Astrocyte (in vitro differentiated cells and primary cell): ENCODE results near the gene TRIM73. TPM values are rescaled to one million over a fixed set of nuclear protein-coding genes. Genes with fewer than 3 reads are reported as not detected.
"Not testable (repeated sequence)": the region's sequence is repeated elsewhere in the genome, so short reads cannot be mapped to it uniquely, and the experiment has no call there.

Source experiments
- DNase-seq: peaks from one replicate; pipeline ENCODE4 v3.0.0-alpha.2; 2010; ENCODE audit warnings: low read depth
- FAIRE-seq: peaks from 2 replicates; lab custom pipeline; 2011; peaks lifted over from hg19 to GRCh38; lab: Jason Lieb, UNC
- H2AFZ ChIP-seq: 2 replicates; pipeline ENCODE4 v1.6.0; 2012; ENCODE audit warnings: low read depth, low read length, inconsistent platforms
- H3K27ac ChIP-seq: 2 replicates; pipeline ENCODE4 v1.5.1; 2011; ENCODE audit warnings: low read depth, low read length, inconsistent platforms
- H3K27me3 ChIP-seq: 2 replicates; pipeline ENCODE4 v1.6.0; 2011; ENCODE audit warnings: low read length, inconsistent platforms; ENCODE audit not compliant: insufficient read depth
- H3K36me3 ChIP-seq: 2 replicates; pipeline ENCODE4 v1.5.1; 2011; ENCODE audit warnings: low read length, inconsistent platforms; ENCODE audit not compliant: insufficient read depth
- H3K4me1 ChIP-seq: 2 replicates; pipeline ENCODE4 v1.5.1; 2011; ENCODE audit warnings: low read length, inconsistent platforms; ENCODE audit not compliant: insufficient read depth
- H3K4me2 ChIP-seq: 2 replicates; pipeline ENCODE4 v1.6.0; 2012; ENCODE audit warnings: low read length, inconsistent platforms
- H3K4me3 ChIP-seq: 2 replicates; pipeline ENCODE4 v1.5.1; 2011; ENCODE audit warnings: low read depth, mild to moderate bottlenecking, low read length, inconsistent platforms; ENCODE audit not compliant: insufficient read depth
- H3K79me2 ChIP-seq: 2 replicates; pipeline ENCODE4 v1.6.0; 2012; ENCODE audit warnings: mild to moderate bottlenecking, low read length, inconsistent platforms; ENCODE audit not compliant: insufficient read depth
- H3K9ac ChIP-seq: 2 replicates; pipeline ENCODE4 v1.6.0; 2012; ENCODE audit warnings: mild to moderate bottlenecking, low read length, inconsistent platforms
- H3K9me3 ChIP-seq: 2 replicates; pipeline ENCODE4 v1.5.1; 2012; ENCODE audit warnings: low read depth, mild to moderate bottlenecking, low read length, inconsistent platforms; ENCODE audit not compliant: insufficient read depth
- H4K20me1 ChIP-seq: 2 replicates; pipeline ENCODE4 v1.6.0; 2012; ENCODE audit warnings: low read length, inconsistent platforms; ENCODE audit not compliant: insufficient read depth
- H3K27ac Mint-ChIP-seq: one replicate; pipeline ENCODE4 v1.8.0; 2021; ENCODE audit warnings: mild to moderate bottlenecking, mixed read lengths; ENCODE audit not compliant: unreplicated experiment
- H3K27me3 Mint-ChIP-seq: one replicate; pipeline ENCODE4 v1.8.0; 2021; ENCODE audit warnings: low read depth, mixed read lengths; ENCODE audit not compliant: unreplicated experiment
- H3K36me3 Mint-ChIP-seq: one replicate; pipeline ENCODE4 v1.8.0; 2021; ENCODE audit warnings: low read depth, mixed read lengths; ENCODE audit not compliant: unreplicated experiment
- H3K4me1 Mint-ChIP-seq: one replicate; pipeline ENCODE4 v1.8.0; 2021; ENCODE audit warnings: low read depth, mixed read lengths; ENCODE audit not compliant: unreplicated experiment
- H3K4me3 Mint-ChIP-seq: one replicate; pipeline ENCODE4 v1.8.0; 2021; ENCODE audit warnings: mild to moderate bottlenecking, moderate library complexity, mixed read lengths; ENCODE audit not compliant: unreplicated experiment
- H3K9me3 Mint-ChIP-seq: one replicate; pipeline ENCODE4 v1.8.0; 2021; ENCODE audit warnings: mild to moderate bottlenecking, mixed read lengths; ENCODE audit not compliant: unreplicated experiment
- total RNA-seq: library from RNA; stranded (reverse); gene quantifications from 2 replicates; pipeline ENCODE4 v1.2.1, GENCODE V29; 2021

The TRIM73 gene
- total RNA-seq, 1 donor from 2014 or later = 6.9 TPM

GRCh38 chr7:75419210-75419609 is 23.8 kb downstream of the TRIM73 start:
- H3K27ac ChIP-seq, H3K27me3 ChIP-seq, H3K79me2 ChIP-seq, H3K4me1 Mint-ChIP-seq, H3K36me3 ChIP-seq, H3K27ac Mint-ChIP-seq, H3K9me3 ChIP-seq, H3K27me3 Mint-ChIP-seq, H4K20me1 ChIP-seq, FAIRE-seq, H3K4me3 ChIP-seq, H3K4me2 ChIP-seq, H3K9me3 Mint-ChIP-seq, DNase-seq, H3K36me3 Mint-ChIP-seq, H2AFZ ChIP-seq, H3K4me1 ChIP-seq, H3K4me3 Mint-ChIP-seq, H3K9ac ChIP-seq: not testable (repeated sequence)

GRCh38 chr7:75419693-75420092 is 24.3 kb downstream of the TRIM73 start:
- not testable (repeated sequence) for H3K36me3 ChIP-seq, H3K4me1 Mint-ChIP-seq, H3K9me3 Mint-ChIP-seq, H3K9me3 ChIP-seq, H3K79me2 ChIP-seq, H3K36me3 Mint-ChIP-seq, H3K4me3 ChIP-seq, H3K27me3 Mint-ChIP-seq, H3K4me1 ChIP-seq, H3K4me3 Mint-ChIP-seq, H3K4me2 ChIP-seq, H3K27ac Mint-ChIP-seq, H2AFZ ChIP-seq, H3K27ac ChIP-seq, DNase-seq, FAIRE-seq, H3K9ac ChIP-seq, H3K27me3 ChIP-seq, H4K20me1 ChIP-seq

- not testable (repeated sequence) for H2AFZ ChIP-seq, H3K27ac Mint-ChIP-seq, H3K4me2 ChIP-seq, H3K9ac ChIP-seq, H3K27me3 ChIP-seq, H3K27me3 Mint-ChIP-seq, FAIRE-seq, H3K9me3 ChIP-seq, H3K36me3 ChIP-seq, H3K4me1 ChIP-seq, H3K4me3 ChIP-seq, H4K20me1 ChIP-seq, H3K9me3 Mint-ChIP-seq, DNase-seq, H3K4me3 Mint-ChIP-seq, H3K27ac ChIP-seq, H3K36me3 Mint-ChIP-seq, H3K4me1 Mint-ChIP-seq, H3K79me2 ChIP-seq
Observed at GRCh38 chr7:75420152-75420551, 24.7 kb downstream of the TRIM73 start.

- not testable (repeated sequence) for FAIRE-seq, H3K36me3 ChIP-seq, DNase-seq
Observed at GRCh38 chr7:75421798-75422710, 26.6 kb downstream of the TRIM73 start.

GRCh38 chr7:75423481-75423880 is 28.1 kb downstream of the TRIM73 start:
- not testable (repeated sequence) for H3K4me3 ChIP-seq, H3K27ac Mint-ChIP-seq, H4K20me1 ChIP-seq, H3K4me3 Mint-ChIP-seq, H3K9me3 Mint-ChIP-seq, FAIRE-seq, H3K36me3 ChIP-seq, H3K4me1 ChIP-seq, H3K79me2 ChIP-seq, H3K27me3 Mint-ChIP-seq, H3K27me3 ChIP-seq, H3K9me3 ChIP-seq, H3K4me2 ChIP-seq, H3K9ac ChIP-seq, DNase-seq, H3K27ac ChIP-seq, H3K36me3 Mint-ChIP-seq, H2AFZ ChIP-seq, H3K4me1 Mint-ChIP-seq

More at GRCh38 chr7:75421798-75422710, 26.6 kb downstream of the TRIM73 start:
- H3K27ac Mint-ChIP-seq, H3K27me3 Mint-ChIP-seq, H3K4me2 ChIP-seq, H3K9me3 Mint-ChIP-seq, H3K27ac ChIP-seq, H3K4me1 ChIP-seq, H2AFZ ChIP-seq, H3K9me3 ChIP-seq, H3K79me2 ChIP-seq, H4K20me1 ChIP-seq, H3K36me3 Mint-ChIP-seq, H3K4me3 ChIP-seq, H3K9ac ChIP-seq, H3K4me3 Mint-ChIP-seq, H3K27me3 ChIP-seq, H3K4me1 Mint-ChIP-seq: not testable (repeated sequence)

GRCh38 chr7:75439000-75439399 is 43.6 kb downstream of the TRIM73 start:
- peaks cover 30% of the 10 kb centered on the region for H3K79me2 ChIP-seq
- H3K4me1 ChIP-seq, H3K4me1 Mint-ChIP-seq, H3K27me3 Mint-ChIP-seq, H3K9me3 ChIP-seq, H3K27me3 ChIP-seq, FAIRE-seq, H2AFZ ChIP-seq, DNase-seq, H3K27ac ChIP-seq, H3K36me3 Mint-ChIP-seq, H3K4me3 ChIP-seq, H3K9ac ChIP-seq, H3K9me3 Mint-ChIP-seq, H3K4me2 ChIP-seq, H3K4me3 Mint-ChIP-seq: not testable (repeated sequence)
- H3K27ac Mint-ChIP-seq = peak overlapping the region; percentile 26
- H3K36me3 ChIP-seq = peaks cover 50% of the 10 kb centered on the region
- peaks cover 27% of the 10 kb centered on the region for H4K20me1 ChIP-seq
